PC-3 (cell line): ENCODE measurements around the gene SLC7A10. TPM values are rescaled to one million over a fixed set of nuclear protein-coding genes. Genes with fewer than 3 reads are reported as not detected.

Experiments used
- ATAC-seq: fragments of 200-7000 bp; cut with Tn5 transposase; 2 replicates; pipeline ENCODE4 v1.9.1; 2020; ENCODE audit warnings: mild to moderate bottlenecking, moderate library complexity
- BruUV-seq: library from RNA; stranded (reverse); fragments of 400-500 nt; replicated peaks from 2 replicates; lab custom pipeline; 2021; lab: Mats Ljungman, UMichigan
- CTCF ChIA-PET: fragments of 300-600 bp; sonication (Branson Sonifier 250); formaldehyde crosslinking; loops from one replicate; lab custom pipeline; 2022; ENCODE audit warnings: antibody characterized with exemption; lab: Charles Lee
- POLR2A ChIA-PET: fragments of 300-600 bp; sonication (Branson Sonifier 250); formaldehyde crosslinking; loops from one replicate; lab custom pipeline; 2022; ENCODE audit warnings: antibody characterized with exemption; ENCODE audit not compliant: unreplicated experiment; lab: Charles Lee
- DNase-seq: peaks from one replicate; pipeline ENCODE4 v3.0.0-alpha.2; 2015
- H2AFZ ChIP-seq: fragments of 300-600 bp; sonication (generic); 2 replicates; pipeline ENCODE4 v1.6.0; 2016; ENCODE audit warnings: antibody characterized with exemption, low read length
- H3F3A ChIP-seq: fragments of 300-600 bp; sonication (generic); one replicate; pipeline ENCODE4 v1.6.0; 2017; ENCODE audit warnings: antibody characterized with exemption, low read length, control low read depth, mild to moderate bottlenecking; ENCODE audit not compliant: unreplicated experiment
- H3K27ac ChIP-seq: fragments of 300-600 bp; sonication (generic); 2 replicates; pipeline ENCODE4 v1.5.1; 2016; ENCODE audit warnings: mild to moderate bottlenecking, low read length
- H3K27me3 ChIP-seq: fragments of 300-600 bp; sonication (generic); 2 replicates; pipeline ENCODE4 v1.6.1; 2016; ENCODE audit warnings: low read length, mixed read lengths
- H3K36me3 ChIP-seq: fragments of 300-600 bp; sonication (generic); 2 replicates; pipeline ENCODE4 v1.6.1; 2016; ENCODE audit warnings: low read depth, mixed run types, low read length, mixed read lengths
- H3K4me1 ChIP-seq: fragments of 300-600 bp; sonication (generic); 2 replicates; pipeline ENCODE4 v1.5.1; 2016; ENCODE audit warnings: low read length; ENCODE audit not compliant: insufficient read depth
- H3K4me2 ChIP-seq: fragments of 300-600 bp; sonication (generic); 2 replicates; pipeline ENCODE4 v1.6.0; 2016; ENCODE audit warnings: low read length
- H3K4me3 ChIP-seq: fragments of 300-600 bp; sonication (generic); 2 replicates; pipeline ENCODE4 v1.5.1; 2016; ENCODE audit warnings: mild to moderate bottlenecking, low read length, mixed read lengths
- H3K79me2 ChIP-seq: fragments of 300-600 bp; sonication (generic); 2 replicates; pipeline ENCODE4 v1.6.1; 2017; ENCODE audit warnings: low read length, mixed read lengths
- H3K9ac ChIP-seq: fragments of 300-600 bp; sonication (generic); 2 replicates; pipeline ENCODE4 v1.6.0; 2016; ENCODE audit warnings: mild to moderate bottlenecking, low read length
- H3K9me2 ChIP-seq: fragments of 300-600 bp; sonication (generic); replicated peaks from 2 replicates; pipeline ENCODE4 v1.6.1; 2016; ENCODE audit warnings: mixed run types, low read length, mixed read lengths
- H3K9me3 ChIP-seq: fragments of 300-600 bp; sonication (generic); 2 replicates; pipeline ENCODE4 v1.6.1; 2016; ENCODE audit warnings: low read length, mixed read lengths
- H4K20me1 ChIP-seq: fragments of 300-600 bp; sonication (generic); 2 replicates; pipeline ENCODE4 v1.6.1; 2016; ENCODE audit warnings: low read length, mixed read lengths
- CTCF ChIP-seq: fragments of 300-600 bp; sonication (generic); conservative IDR thresholded peaks from 2 replicates; pipeline ENCODE4 v1.5.1; 2017; ENCODE audit warnings: antibody characterized with exemption, low read depth, mild to moderate bottlenecking, low read length
- EZH2 ChIP-seq: fragments of 300-600 bp; sonication (generic); IDR thresholded peaks from one replicate; pipeline ENCODE4 v1.6.1; 2017; ENCODE audit warnings: antibody characterized with exemption, mild to moderate bottlenecking, low read length; ENCODE audit not compliant: unreplicated experiment
- EZH2phosphoT487 ChIP-seq: fragments of 300-600 bp; sonication (generic); IDR thresholded peaks from 2 replicates; pipeline ENCODE4 v1.6.1; 2018; ENCODE audit warnings: mild to moderate bottlenecking, antibody characterized with exemption, low read length, borderline replicate concordance
- intact Hi-C: fragments of 100-400 bp; cut with micrococcal nuclease; formaldehyde crosslinking; loops from 2 replicates; pipeline ENCODE4 v1.9.0; 2023
- total RNA-seq: library from RNA; depleted of rRNA; stranded (reverse); fragments of >200 nt; gene quantifications from 2 replicates; pipeline ENCODE4 v1.2.3, GENCODE V29; 2014

The SLC7A10 gene
- total RNA-seq, 1 experiment from 2014 or later: not detected

- Histone ChIP-seq H3F3A (no peaks in the 10 kb centered on the region), H3K9ac (no peak overlapping the region), H4K20me1 (no peaks in the 10 kb centered on the region), H3K4me3 (no peak overlapping the region), H3K79me2 (no peaks in the 10 kb centered on the region), H3K27me3 (no peaks in the 10 kb centered on the region), H3K36me3 (no peaks in the 10 kb centered on the region), H3K4me2 (no peak overlapping the region), H3K9me3 (no peaks in the 10 kb centered on the region), H3K9me2 (no peaks in the 10 kb centered on the region), H3K27ac (no peak overlapping the region), H3K4me1 (no peaks in the 10 kb centered on the region), H2AFZ (no peak overlapping the region)
- intact Hi-C loops: loop anchor here (10.0 kb wide), 1 partner anchor 65 kb away; no protein-coding TSS in a partner anchor
- POLR2A ChIA-PET: no interaction called here
- no TSS peak for BruUV-seq
- ATAC-seq: no peak
- CTCF ChIA-PET: no interaction called here
- DNase-seq: no peak
- TF ChIP-seq EZH2: no peak
- no peak for TF ChIP-seq CTCF
- no peak for TF ChIP-seq EZH2phosphoT487
Measured at GRCh38 chr19:33189453-33189852, 36.2 kb downstream of the SLC7A10 start.

GRCh38 chr19:33187183-33187540 lies 38.5 kb downstream of the SLC7A10 start:
- no peaks in the 10 kb centered on the region for H3F3A ChIP-seq
- H3K36me3 ChIP-seq: no peaks in the 10 kb centered on the region
- no peaks in the 10 kb centered on the region for H3K79me2 ChIP-seq
- ChIA-PET CTCF (no interaction called here), POLR2A (interaction anchor here (0.6 kb wide), 1 partner anchor 8 kb away, joined by 5 read pairs; no protein-coding TSS in a partner anchor)
- H3K9me3 ChIP-seq: no peaks in the 10 kb centered on the region
- H3K4me3 ChIP-seq: no peak overlapping the region
- no peaks in the 10 kb centered on the region for H3K9me2 ChIP-seq
- no peak for ATAC-seq
- no peaks in the 10 kb centered on the region for H3K27me3 ChIP-seq
- no peak for DNase-seq
- no peaks in the 10 kb centered on the region for H4K20me1 ChIP-seq
- TF ChIP-seq EZH2: no peak
- TF ChIP-seq CTCF: no peak
- TF ChIP-seq EZH2phosphoT487: no peak
- H3K9ac ChIP-seq: no peak overlapping the region
- H3K4me2 ChIP-seq: no peak overlapping the region
- no TSS peak for BruUV-seq
- H3K4me1 ChIP-seq: no peaks in the 10 kb centered on the region
- intact Hi-C loops: loop anchor here (10.0 kb wide), 1 partner anchor 62 kb away; no protein-coding TSS in a partner anchor
- H3K27ac ChIP-seq: no peak overlapping the region
- H2AFZ ChIP-seq: no peak overlapping the region

GRCh38 chr19:33186431-33187182 lies 39.0 kb downstream of the SLC7A10 start:
- Histone ChIP-seq H4K20me1 (no peaks in the 10 kb centered on the region), H3K4me2 (no peak overlapping the region), H3K27ac (no peak overlapping the region), H3F3A (no peaks in the 10 kb centered on the region), H2AFZ (no peak overlapping the region), H3K9ac (no peak overlapping the region), H3K36me3 (no peaks in the 10 kb centered on the region), H3K27me3 (no peaks in the 10 kb centered on the region), H3K79me2 (no peaks in the 10 kb centered on the region), H3K4me3 (no peak overlapping the region), H3K9me3 (no peaks in the 10 kb centered on the region), H3K4me1 (no peaks in the 10 kb centered on the region), H3K9me2 (no peaks in the 10 kb centered on the region)
- intact Hi-C loops: loop anchor here (10.0 kb wide), 1 partner anchor 62 kb away; no protein-coding TSS in a partner anchor
- BruUV-seq: no TSS peak
- CTCF ChIA-PET: no interaction called here
- no peak for DNase-seq
- POLR2A ChIA-PET: no interaction called here
- no peak for ATAC-seq
- TF ChIP-seq EZH2phosphoT487 (no peak), CTCF (no peak), EZH2 (no peak)
